A673 (cell line): Measurements from ENCODE around the gene SDCCAG8.

Experiments
- CTCF ChIP-seq: fragments of 300-800, 200-600 bp; sonication (generic); conservative IDR thresholded peaks from 2 replicates; pipeline ENCODE4 v1.5.1; 2017; ENCODE audit warnings: low read depth, mild to moderate bottlenecking, antibody characterized with exemption, low read length, moderate library complexity, mixed read lengths
- EZH2 ChIP-seq: fragments of 200-600 bp; sonication (generic); IDR thresholded peaks from 2 replicates; pipeline ENCODE4 v1.6.1; 2017; ENCODE audit warnings: borderline replicate concordance, low read depth, mild to moderate bottlenecking, mixed read lengths, antibody characterized with exemption, low read length; ENCODE audit not compliant: poor library complexity, severe bottlenecking

- TF ChIP-seq CTCF (no peak), EZH2 (no peak)
Measured at GRCh38 chr1:243364866-243365265, 109.0 kb downstream of the SDCCAG8 start.
